ENCODE measurements around the gene ADORA2B.
"Not testable (repeated sequence)": the region's sequence is repeated elsewhere in the genome, so short reads cannot be mapped to it uniquely, and the experiment has no call there.

ADORA2B gene

GRCh38 chr17:15957206-15957605, 12.3 kb downstream of the ADORA2B start:
- peak; percentile 78 for DNase-seq

- peak; percentile 37 for DNase-seq
Measured at GRCh38 chr17:15957608-15958307, 12.8 kb downstream of the ADORA2B start.

- peak; percentile 24 for DNase-seq
Measured at GRCh38 chr17:15958484-15958854, 13.5 kb downstream of the ADORA2B start.

GRCh38 chr17:15963670-15964110, 18.8 kb downstream of the ADORA2B start:
- DNase-seq: no peak

GRCh38 chr17:15965528-15965927, 20.6 kb downstream of the ADORA2B start:
- DNase-seq: no peak

- no peak for DNase-seq
Measured at GRCh38 chr17:15966183-15966878, 21.4 kb downstream of the ADORA2B start.

- no peak for DNase-seq
Measured at GRCh38 chr17:15966879-15967248, 21.9 kb downstream of the ADORA2B start.

GRCh38 chr17:15967706-15968399, 22.9 kb downstream of the ADORA2B start:
- DNase-seq: no peak

- DNase-seq: no peak
Measured at GRCh38 chr17:15969463-15969862, 24.5 kb downstream of the ADORA2B start.

- no peak for DNase-seq
Measured at GRCh38 chr17:15970500-15970899, 25.6 kb downstream of the ADORA2B start.

- no peak for DNase-seq
Measured at GRCh38 chr17:15971098-15971678, 26.3 kb downstream of the ADORA2B start.

GRCh38 chr17:15971882-15972281, 27.0 kb downstream of the ADORA2B start:
- DNase-seq: no peak

GRCh38 chr17:15972497-15972951, 27.6 kb downstream of the ADORA2B start:
- DNase-seq: no peak

- no peak for DNase-seq
Measured at GRCh38 chr17:15973016-15973415, 28.1 kb downstream of the ADORA2B start.

GRCh38 chr17:15973834-15974233, 28.9 kb downstream of the ADORA2B start:
- no peak for DNase-seq

GRCh38 chr17:15977894-15978293, 33.0 kb downstream of the ADORA2B start:
- no peak for DNase-seq

- no peak for DNase-seq
Measured at GRCh38 chr17:15978606-15979005, 33.7 kb downstream of the ADORA2B start.

GRCh38 chr17:15979013-15979412, 34.1 kb downstream of the ADORA2B start:
- not testable (repeated sequence) for DNase-seq

GRCh38 chr17:15981208-15981607, 36.3 kb downstream of the ADORA2B start:
- no peak for DNase-seq

- DNase-seq: no peak
Measured at GRCh38 chr17:15981646-15982580, 37.0 kb downstream of the ADORA2B start.

- DNase-seq: no peak
Measured at GRCh38 chr17:15996322-15996721, 51.4 kb downstream of the ADORA2B start.

GRCh38 chr17:15998031-15998562, 53.2 kb downstream of the ADORA2B start:
- DNase-seq: no peak

Measured in activated effector memory CD4-positive, alpha-beta T cell treated with anti-CD3 and anti-CD28 coated beads, Interleukin-2, amount 50 U/mL, for 16 hours (primary cell).